SK-N-SH (cell line): ENCODE data around the gene FOXRED1.

ENCODE experiments used
- CTCF ChIP-seq: fragments of 200-600 bp; sonication (generic); IDR thresholded peaks from 2 replicates; pipeline ENCODE4 v1.6.1; 2017; ENCODE audit warnings: antibody characterized with exemption, mild to moderate bottlenecking, moderate library complexity
- RFX5 ChIP-seq: IDR thresholded peaks from 2 replicates; pipeline ENCODE4 v1.6.1; 2012; ENCODE audit warnings: mild to moderate bottlenecking, improper control_type of control experiment, low read length
- SMC3 ChIP-seq: IDR thresholded peaks from 2 replicates; pipeline ENCODE4 v1.6.1; 2012; ENCODE audit warnings: low read depth, low read length, improper control_type of control experiment
- TAF1 ChIP-seq: IDR thresholded peaks from 2 replicates; pipeline ENCODE4 v1.6.1; 2012; ENCODE audit warnings: low read depth, mild to moderate bottlenecking, low read length, moderate library complexity, borderline replicate concordance

- no peak for TF ChIP-seq RFX5
- TF ChIP-seq SMC3 = no peak
- no peak for TF ChIP-seq CTCF
- TF ChIP-seq TAF1 = no peak
Measured at GRCh38 chr11:126254819-126255218, 14.1 kb upstream of the FOXRED1 start.
